SK-N-SH treated with all-trans-retinoic acid at 6 μM for 48 hours (cell line): ENCODE results near the gene FPGS.

Experiments used
- ATAC-seq: fragments of 200-7000 bp; cut with Tn5 transposase; 3 replicates; pipeline ENCODE4 v1.9.1; 2020; ENCODE audit warnings: mild to moderate bottlenecking, moderate library complexity
- ARNTL ChIP-seq: fragments of 450-650 bp; formaldehyde crosslinking; IDR thresholded peaks from 2 replicates; pipeline ENCODE4 v1.5.0; 2020; ENCODE audit warnings: low read depth, mild to moderate bottlenecking, moderate library complexity, borderline replicate concordance
- BACH2 ChIP-seq: fragments of 250-450 bp; sonication (Bioruptor Pico); IDR thresholded peaks from 2 replicates; pipeline ENCODE4 v1.9.0; 2021; ENCODE audit warnings: mild to moderate bottlenecking, borderline replicate concordance
- CREB5 ChIP-seq: fragments of 250-450 bp; sonication (Bioruptor Pico); IDR thresholded peaks from 2 replicates; pipeline ENCODE4 v1.5.1; 2020; ENCODE audit warnings: low read depth, mild to moderate bottlenecking, moderate library complexity
- CSDC2 ChIP-seq: fragments of 250-450 bp; sonication (Bioruptor Pico); IDR thresholded peaks from 2 replicates; pipeline ENCODE4 v1.5.0; 2020; ENCODE audit warnings: mild to moderate bottlenecking, moderate library complexity
- ESRRG ChIP-seq: fragments of 250-450 bp; sonication (Bioruptor Pico); IDR thresholded peaks from 2 replicates; pipeline ENCODE4 v1.6.1; 2021; ENCODE audit warnings: mild to moderate bottlenecking
- GLIS3 ChIP-seq: fragments of 250-450 bp; sonication (Bioruptor Pico); IDR thresholded peaks from 2 replicates; pipeline ENCODE4 v1.5.0; 2020; ENCODE audit warnings: mild to moderate bottlenecking, moderate library complexity
- ISL1 ChIP-seq: fragments of 250-450 bp; sonication (Bioruptor Pico); IDR thresholded peaks from 2 replicates; pipeline ENCODE4 v2.1.2; 2022; ENCODE audit warnings: mild to moderate bottlenecking, moderate library complexity
- OSR1 ChIP-seq: fragments of 250-450 bp; sonication (Bioruptor Pico); IDR thresholded peaks from 2 replicates; pipeline ENCODE4 v1.8.0; 2022; ENCODE audit warnings: moderate library complexity, mild to moderate bottlenecking, inconsistent platforms
- PATZ1 ChIP-seq: fragments of 250-450 bp; sonication (Bioruptor Pico); IDR thresholded peaks from 2 replicates; pipeline ENCODE4 v1.8.0; 2020; ENCODE audit warnings: mild to moderate bottlenecking, moderate library complexity, borderline replicate concordance
- PPARA ChIP-seq: fragments of 250-450 bp; sonication (Bioruptor Pico); IDR thresholded peaks from 2 replicates; pipeline ENCODE4 v1.5.0; 2020; ENCODE audit warnings: mild to moderate bottlenecking, borderline replicate concordance
- RARB ChIP-seq: fragments of 250-450 bp; sonication (Bioruptor Pico); IDR thresholded peaks from 2 replicates; pipeline ENCODE4 v1.8.0; 2021; ENCODE audit warnings: mild to moderate bottlenecking, moderate library complexity
- SNAI2 ChIP-seq: fragments of 250-450 bp; sonication (Bioruptor Pico); IDR thresholded peaks from 2 replicates; pipeline ENCODE4 v1.5.0; 2020; ENCODE audit warnings: mild to moderate bottlenecking, moderate library complexity
- TCF4 ChIP-seq: fragments of 250-450 bp; sonication (Bioruptor Pico); IDR thresholded peaks from 2 replicates; pipeline ENCODE4 v1.8.0; 2021; ENCODE audit warnings: mild to moderate bottlenecking, moderate library complexity, borderline replicate concordance
- TOX ChIP-seq: fragments of 250-450 bp; sonication (Bioruptor Pico); IDR thresholded peaks from 2 replicates; pipeline ENCODE4 v1.8.0; 2021; ENCODE audit warnings: mild to moderate bottlenecking, moderate library complexity, borderline replicate concordance
- ZC3H10 ChIP-seq: fragments of 250-450 bp; sonication (Bioruptor Pico); IDR thresholded peaks from 2 replicates; pipeline ENCODE4 v1.5.1; 2021; ENCODE audit warnings: mild to moderate bottlenecking, moderate library complexity
- ZFP3 ChIP-seq: fragments of 250-450 bp; sonication (Bioruptor Pico); IDR thresholded peaks from 2 replicates; pipeline ENCODE4 v1.5.0; 2020; ENCODE audit warnings: mild to moderate bottlenecking, moderate library complexity
- ZFP30 ChIP-seq: fragments of 450-650 bp; formaldehyde crosslinking; IDR thresholded peaks from 2 replicates; pipeline ENCODE4 v1.5.0; 2022; ENCODE audit warnings: mild to moderate bottlenecking, moderate library complexity
- ZNF565 ChIP-seq: fragments of 450-650 bp; formaldehyde crosslinking; conservative IDR thresholded peaks from 2 replicates; pipeline ENCODE4 v1.5.0; 2020; ENCODE audit warnings: low read depth, mild to moderate bottlenecking, moderate library complexity
- ZNF70 ChIP-seq: fragments of 450-650 bp; formaldehyde crosslinking; IDR thresholded peaks from 2 replicates; pipeline ENCODE4 v1.5.0; 2020; ENCODE audit warnings: mild to moderate bottlenecking, moderate library complexity
- TF ChIP-seq, protein P1 (sequence below): fragments of 250-450 bp; sonication (Bioruptor Pico); IDR thresholded peaks from 2 replicates; pipeline ENCODE4 v1.8.0; 2021; ENCODE audit warnings: low read depth, mild to moderate bottlenecking, moderate library complexity, borderline replicate concordance
- TF ChIP-seq, protein P2 (sequence below): fragments of 250-450 bp; sonication (Bioruptor Pico); IDR thresholded peaks from 2 replicates; pipeline ENCODE4 v1.5.1; 2021; ENCODE audit warnings: mild to moderate bottlenecking, moderate library complexity

The FPGS gene

DNA sequence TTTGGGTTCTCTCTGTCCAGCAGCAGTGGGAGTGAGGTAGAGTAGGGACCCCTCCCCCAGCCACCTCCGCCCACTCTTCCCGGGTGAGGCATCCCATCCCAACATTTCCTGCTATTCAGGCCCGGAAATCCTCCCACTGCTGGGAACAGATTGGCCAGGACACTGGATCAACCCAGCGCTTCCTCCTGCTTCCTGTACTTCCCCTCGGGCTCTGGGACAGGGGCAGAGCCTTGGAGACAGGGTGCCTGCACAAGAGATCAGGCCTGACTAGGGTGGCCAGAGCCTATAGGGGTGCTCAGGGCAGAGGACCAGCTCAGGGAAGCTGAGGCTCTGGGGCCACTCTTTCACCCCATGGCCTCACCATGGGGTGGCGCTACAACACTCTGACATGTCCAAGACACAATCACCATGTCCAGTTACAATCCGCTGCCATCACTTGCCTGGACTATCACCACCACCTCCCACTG lies 38.7 kb upstream of the FPGS start:
- peak; percentile 75 for ATAC-seq
- TF ChIP-seq, protein P1, sequence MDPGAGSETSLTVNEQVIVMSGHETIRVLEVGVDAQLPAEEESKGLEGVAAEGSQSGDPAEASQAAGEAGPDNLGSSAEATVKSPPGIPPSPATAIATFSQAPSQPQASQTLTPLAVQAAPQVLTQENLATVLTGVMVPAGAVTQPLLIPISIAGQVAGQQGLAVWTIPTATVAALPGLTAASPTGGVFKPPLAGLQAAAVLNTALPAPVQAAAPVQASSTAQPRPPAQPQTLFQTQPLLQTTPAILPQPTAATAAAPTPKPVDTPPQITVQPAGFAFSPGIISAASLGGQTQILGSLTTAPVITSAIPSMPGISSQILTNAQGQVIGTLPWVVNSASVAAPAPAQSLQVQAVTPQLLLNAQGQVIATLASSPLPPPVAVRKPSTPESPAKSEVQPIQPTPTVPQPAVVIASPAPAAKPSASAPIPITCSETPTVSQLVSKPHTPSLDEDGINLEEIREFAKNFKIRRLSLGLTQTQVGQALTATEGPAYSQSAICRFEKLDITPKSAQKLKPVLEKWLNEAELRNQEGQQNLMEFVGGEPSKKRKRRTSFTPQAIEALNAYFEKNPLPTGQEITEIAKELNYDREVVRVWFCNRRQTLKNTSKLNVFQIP (CRISPR knock-in tag): no peak
- TF ChIP-seq PATZ1 (no peak), TCF4 (CRISPR knock-in tag) (no peak), TOX (CRISPR knock-in tag) (no peak), CREB5 (no peak), SNAI2 (CRISPR knock-in tag) (no peak), OSR1 (CRISPR knock-in tag) (no peak), ZFP3 (no peak), ARNTL (CRISPR knock-in tag) (no peak), ZNF70 (CRISPR knock-in tag) (no peak), ZNF565 (CRISPR knock-in tag) (no peak)
- TF ChIP-seq, protein P2, sequence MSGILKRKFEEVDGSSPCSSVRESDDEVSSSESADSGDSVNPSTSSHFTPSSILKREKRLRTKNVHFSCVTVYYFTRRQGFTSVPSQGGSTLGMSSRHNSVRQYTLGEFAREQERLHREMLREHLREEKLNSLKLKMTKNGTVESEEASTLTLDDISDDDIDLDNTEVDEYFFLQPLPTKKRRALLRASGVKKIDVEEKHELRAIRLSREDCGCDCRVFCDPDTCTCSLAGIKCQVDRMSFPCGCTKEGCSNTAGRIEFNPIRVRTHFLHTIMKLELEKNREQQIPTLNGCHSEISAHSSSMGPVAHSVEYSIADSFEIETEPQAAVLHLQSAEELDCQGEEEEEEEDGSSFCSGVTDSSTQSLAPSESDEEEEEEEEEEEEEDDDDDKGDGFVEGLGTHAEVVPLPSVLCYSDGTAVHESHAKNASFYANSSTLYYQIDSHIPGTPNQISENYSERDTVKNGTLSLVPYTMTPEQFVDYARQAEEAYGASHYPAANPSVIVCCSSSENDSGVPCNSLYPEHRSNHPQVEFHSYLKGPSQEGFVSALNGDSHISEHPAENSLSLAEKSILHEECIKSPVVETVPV (CRISPR knock-in tag): no peak

DNA sequence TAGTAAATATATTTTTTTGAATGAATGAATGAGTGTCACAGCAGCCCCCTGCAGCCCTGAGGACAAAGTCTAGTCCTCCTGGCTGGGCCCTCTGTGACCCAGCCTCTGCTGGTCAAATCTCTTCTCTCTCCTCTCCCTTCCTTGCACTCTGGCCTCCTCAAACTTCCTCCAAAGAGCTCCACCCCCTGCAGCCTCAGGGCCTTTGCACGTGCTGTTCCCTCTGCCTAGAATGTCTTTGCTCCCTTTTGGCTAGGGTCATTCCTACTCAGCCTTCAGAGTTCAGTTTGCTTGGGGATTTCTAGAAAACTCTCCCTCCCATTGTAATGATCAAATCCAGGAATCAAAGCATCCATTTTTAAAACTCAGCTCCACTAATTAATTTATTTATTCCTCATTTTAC lies 37.3 kb upstream of the FPGS start:
- ATAC-seq: no peak
- TF ChIP-seq ESRRG (CRISPR knock-in tag) (no peak), ZNF70 (CRISPR knock-in tag) (no peak), ZC3H10 (CRISPR knock-in tag) (no peak), CREB5 (no peak), TOX (CRISPR knock-in tag) (no peak), ZFP30 (no peak), GLIS3 (no peak), BACH2 (CRISPR knock-in tag) (no peak), RARB (no peak), ARNTL (CRISPR knock-in tag) (no peak), PPARA (CRISPR knock-in tag) (no peak), ISL1 (no peak), PATZ1 (no peak), ZNF565 (CRISPR knock-in tag) (no peak), CSDC2 (CRISPR knock-in tag) (no peak)
- TF ChIP-seq, protein P1 (CRISPR knock-in tag): no peak
- TF ChIP-seq, protein P2 (CRISPR knock-in tag): no peak
